ENCODE results near the gene PIF1.
A peak's percentile ranks its signal among the peaks of the same experiment; 100 is the strongest.
"Not testable (repeated sequence)": the region's sequence is repeated elsewhere in the genome, so short reads cannot be mapped to it uniquely, and the experiment has no call there.

The PIF1 gene

DNA sequence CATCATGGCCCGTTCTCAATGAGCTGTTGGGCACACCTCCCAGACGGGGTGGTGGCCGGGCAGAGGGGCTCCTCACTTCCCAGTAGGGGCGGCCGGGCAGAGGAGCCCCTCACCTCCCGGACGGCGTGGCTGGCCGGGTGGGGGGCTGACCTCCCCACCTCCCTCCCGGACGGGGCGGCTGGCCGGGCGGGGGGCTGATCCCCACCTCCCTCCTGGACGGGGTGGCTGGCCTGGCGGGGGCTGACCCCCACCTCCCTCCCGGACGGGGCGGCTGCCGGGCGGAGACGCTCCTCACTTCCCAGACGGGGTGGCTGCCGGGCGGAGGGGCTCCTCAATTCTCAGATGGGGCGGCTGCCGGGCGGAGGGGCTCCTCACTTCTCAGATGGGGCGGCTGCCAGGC is 26.5 kb downstream of the PIF1 start:
- H3K4me3 ChIP-seq (ENCODE audit: low read length); H3K36me3 ChIP-seq (ENCODE audit: control insufficient read depth, insufficient read depth, low read length); H3K27ac ChIP-seq (ENCODE audit: low read depth, low read length); H3K27me3 ChIP-seq (ENCODE audit: control insufficient read depth, insufficient read depth, low read length); H3K4me1 ChIP-seq (ENCODE audit: control insufficient read depth, insufficient read depth, low read length); H3K9ac ChIP-seq (ENCODE audit: low read length): not testable (repeated sequence)

DNA sequence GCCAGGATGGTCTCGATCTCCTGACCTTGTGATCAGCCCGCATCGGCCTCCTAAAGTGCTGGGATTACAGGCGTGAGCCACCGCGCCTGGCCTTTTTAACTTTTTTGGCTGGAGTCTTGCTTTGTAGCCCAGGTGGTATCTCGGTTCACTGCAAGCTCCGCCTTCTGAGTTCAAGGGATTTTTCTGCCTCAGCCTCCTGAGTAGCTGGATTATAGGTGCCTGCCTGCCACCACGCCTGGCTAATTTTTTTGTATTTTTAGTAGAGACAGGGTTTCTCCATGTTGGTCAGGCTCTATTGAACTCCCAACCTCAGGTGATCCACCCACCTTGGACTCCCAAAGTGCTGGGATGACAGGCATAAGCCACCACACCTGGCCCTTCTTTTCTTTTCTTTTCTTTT is 29.5 kb downstream of the PIF1 start:
- not testable (repeated sequence) for H3K27me3 ChIP-seq (ENCODE audit: control insufficient read depth, insufficient read depth, low read length); H3K36me3 ChIP-seq (ENCODE audit: control insufficient read depth, insufficient read depth, low read length); H3K27ac ChIP-seq (ENCODE audit: low read depth, low read length); H3K4me3 ChIP-seq (ENCODE audit: low read length); H3K4me1 ChIP-seq (ENCODE audit: control insufficient read depth, insufficient read depth, low read length); H3K9ac ChIP-seq (ENCODE audit: low read length)

DNA sequence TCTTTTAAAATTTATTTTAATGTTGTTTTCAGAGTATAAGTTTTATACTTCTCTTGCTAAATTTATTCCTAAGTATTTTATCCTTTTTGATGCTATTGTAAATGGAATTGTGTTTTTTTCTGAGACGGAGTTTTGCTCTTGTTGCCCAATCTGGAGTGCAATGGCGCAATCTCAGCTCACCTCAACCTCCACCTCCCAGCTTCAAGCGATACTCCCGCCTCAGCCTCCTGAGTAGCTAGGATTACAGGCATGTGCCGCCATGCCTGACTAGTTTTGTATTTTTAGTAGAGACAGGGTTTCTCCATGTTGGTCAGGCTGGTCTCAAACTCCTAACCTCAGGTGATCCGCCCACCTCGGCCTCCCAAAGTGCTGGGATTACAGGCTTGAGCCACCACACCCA is 30.1 kb downstream of the PIF1 start:
- not testable (repeated sequence) for H3K36me3 ChIP-seq (ENCODE audit: control insufficient read depth, insufficient read depth, low read length); H3K4me1 ChIP-seq (ENCODE audit: control insufficient read depth, insufficient read depth, low read length); H3K27me3 ChIP-seq (ENCODE audit: control insufficient read depth, insufficient read depth, low read length); H3K27ac ChIP-seq (ENCODE audit: low read depth, low read length); H3K4me3 ChIP-seq (ENCODE audit: low read length); H3K9ac ChIP-seq (ENCODE audit: low read length)

DNA sequence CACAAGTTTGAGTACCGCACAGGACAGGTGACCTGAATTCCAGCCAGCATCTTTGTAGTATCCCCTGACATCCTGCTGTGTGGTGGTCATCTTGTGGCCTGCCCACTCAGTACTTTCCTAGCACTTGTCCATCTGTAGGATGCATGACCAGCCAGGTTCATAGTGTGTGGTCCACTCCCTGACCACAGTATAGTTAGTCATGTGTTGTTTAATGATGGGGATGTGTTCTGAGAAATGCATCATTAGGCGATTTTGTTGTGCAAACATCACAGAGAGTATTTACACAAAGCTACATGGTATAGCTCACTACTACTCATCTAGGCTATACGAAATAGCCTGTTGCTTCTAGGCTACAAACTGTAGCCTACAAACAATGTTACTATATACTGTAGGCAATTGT is 33.2 kb downstream of the PIF1 start:
- Histone ChIP-seq H3K36me3 (ENCODE audit: control insufficient read depth, insufficient read depth, low read length) (no peaks in the 10 kb centered on the region), H3K4me3 (ENCODE audit: low read length) (no peak overlapping the region), H3K9ac (ENCODE audit: low read length) (no peak overlapping the region), H3K27me3 (ENCODE audit: control insufficient read depth, insufficient read depth, low read length) (no peaks in the 10 kb centered on the region), H3K4me1 (ENCODE audit: control insufficient read depth, insufficient read depth, low read length) (no peaks in the 10 kb centered on the region), H3K27ac (ENCODE audit: low read depth, low read length) (no peak overlapping the region)

DNA sequence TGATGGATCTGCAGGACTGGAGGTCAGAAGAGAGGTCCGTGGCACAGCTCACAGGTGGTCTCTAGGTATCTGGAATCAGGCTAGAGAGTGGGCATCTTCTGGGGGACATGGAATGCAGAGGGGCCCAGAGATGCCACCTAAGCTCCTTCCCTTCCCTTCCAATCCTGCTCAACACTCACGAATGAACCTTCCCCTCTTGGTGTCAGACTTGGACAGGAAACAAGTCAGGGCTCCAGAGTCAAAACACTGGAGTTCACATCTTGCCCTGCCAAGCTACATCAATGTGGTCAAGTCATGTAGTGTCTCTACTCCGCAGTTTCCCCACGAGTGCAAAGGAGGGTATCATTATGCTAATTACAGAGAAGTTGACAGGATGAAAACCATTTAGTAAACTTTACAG is 34.0 kb downstream of the PIF1 start:
- H3K36me3 ChIP-seq (ENCODE audit: control insufficient read depth, insufficient read depth, low read length): no peaks in the 10 kb centered on the region
- no peak overlapping the region for H3K9ac ChIP-seq (ENCODE audit: low read length)
- no peak overlapping the region for H3K4me3 ChIP-seq (ENCODE audit: low read length)
- H3K27me3 ChIP-seq (ENCODE audit: control insufficient read depth, insufficient read depth, low read length): no peaks in the 10 kb centered on the region
- H3K4me1 ChIP-seq (ENCODE audit: control insufficient read depth, insufficient read depth, low read length): no peaks in the 10 kb centered on the region
- H3K27ac ChIP-seq (ENCODE audit: low read depth, low read length): no peak overlapping the region

DNA sequence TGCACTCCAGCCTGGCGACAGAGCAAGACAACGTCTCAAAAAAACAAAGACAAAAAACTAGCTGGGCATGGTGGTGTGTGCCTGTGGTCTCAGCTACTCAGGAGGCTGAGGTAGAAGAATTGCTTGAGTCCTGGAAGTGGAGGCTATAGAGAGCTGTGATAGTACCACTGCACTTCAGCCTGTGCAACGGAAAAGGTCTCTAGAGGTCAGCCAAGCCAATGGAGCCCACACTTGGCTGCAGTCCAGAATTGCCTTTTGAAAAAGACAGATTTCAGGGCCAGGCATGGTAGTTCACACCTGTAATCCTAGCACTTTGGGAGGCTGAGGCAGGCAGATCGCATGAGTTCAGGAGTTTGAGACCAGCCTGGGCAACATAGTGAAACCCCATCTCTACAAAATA is 41.7 kb downstream of the PIF1 start:
- H3K36me3 ChIP-seq (ENCODE audit: control insufficient read depth, insufficient read depth, low read length): no peaks in the 10 kb centered on the region
- H3K27ac ChIP-seq (ENCODE audit: low read depth, low read length): no peak overlapping the region
- no peaks in the 10 kb centered on the region for H3K4me1 ChIP-seq (ENCODE audit: control insufficient read depth, insufficient read depth, low read length)
- H3K4me3 ChIP-seq (ENCODE audit: low read length): no peak overlapping the region
- H3K9ac ChIP-seq (ENCODE audit: low read length): no peak overlapping the region
- H3K27me3 ChIP-seq (ENCODE audit: control insufficient read depth, insufficient read depth, low read length): no peaks in the 10 kb centered on the region

DNA sequence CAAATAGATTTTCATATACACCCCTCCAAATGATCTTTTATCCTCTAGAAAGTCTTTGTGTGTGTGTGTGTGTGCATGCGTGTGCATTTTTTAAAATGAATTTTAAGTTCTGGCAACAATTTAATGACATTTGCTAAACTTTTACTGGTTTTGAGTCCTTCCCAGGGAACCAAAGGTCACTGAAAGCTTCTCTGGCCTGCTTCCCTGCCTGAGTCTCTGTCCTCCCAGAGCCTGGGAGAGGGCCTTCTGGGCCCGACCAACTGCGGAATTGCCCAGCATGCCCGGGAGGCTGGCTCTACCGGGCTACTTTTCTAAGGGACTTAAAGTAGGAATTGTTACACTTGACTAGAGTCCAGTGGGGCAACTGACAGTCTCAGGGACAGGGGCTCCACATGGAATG is 42.7 kb downstream of the PIF1 start:
- Histone ChIP-seq H3K9ac (ENCODE audit: low read length) (no peak overlapping the region), H3K36me3 (ENCODE audit: control insufficient read depth, insufficient read depth, low read length) (no peaks in the 10 kb centered on the region), H3K4me3 (ENCODE audit: low read length) (no peak overlapping the region), H3K27ac (ENCODE audit: low read depth, low read length) (no peak overlapping the region), H3K4me1 (ENCODE audit: control insufficient read depth, insufficient read depth, low read length) (no peaks in the 10 kb centered on the region), H3K27me3 (ENCODE audit: control insufficient read depth, insufficient read depth, low read length) (no peaks in the 10 kb centered on the region)

DNA sequence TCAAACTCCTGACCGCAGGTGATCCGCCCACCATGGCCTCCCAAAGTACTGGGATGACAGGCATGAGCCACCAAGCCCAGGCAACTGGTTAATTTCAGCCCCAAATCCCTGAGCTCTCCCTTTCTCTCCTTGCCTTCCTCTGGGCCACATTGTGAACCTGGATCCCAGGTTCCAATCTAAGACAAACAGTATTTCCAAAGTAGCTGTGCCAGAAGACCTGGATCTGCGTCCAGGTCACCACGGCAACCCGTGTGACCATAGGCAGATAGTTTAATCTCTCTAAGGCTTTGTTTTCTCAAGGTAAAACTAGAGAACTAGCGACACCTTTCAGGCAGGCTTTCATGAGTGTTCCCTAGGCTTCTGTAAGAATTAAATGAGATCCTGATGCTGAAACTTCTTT is 44.1 kb downstream of the PIF1 start:
- Histone ChIP-seq H3K4me1 (ENCODE audit: control insufficient read depth, insufficient read depth, low read length) (peaks cover 7% of the 10 kb centered on the region), H3K27ac (ENCODE audit: low read depth, low read length) (no peak overlapping the region), H3K4me3 (ENCODE audit: low read length) (no peak overlapping the region), H3K9ac (ENCODE audit: low read length) (no peak overlapping the region), H3K27me3 (ENCODE audit: control insufficient read depth, insufficient read depth, low read length) (no peaks in the 10 kb centered on the region), H3K36me3 (ENCODE audit: control insufficient read depth, insufficient read depth, low read length) (no peaks in the 10 kb centered on the region)

DNA sequence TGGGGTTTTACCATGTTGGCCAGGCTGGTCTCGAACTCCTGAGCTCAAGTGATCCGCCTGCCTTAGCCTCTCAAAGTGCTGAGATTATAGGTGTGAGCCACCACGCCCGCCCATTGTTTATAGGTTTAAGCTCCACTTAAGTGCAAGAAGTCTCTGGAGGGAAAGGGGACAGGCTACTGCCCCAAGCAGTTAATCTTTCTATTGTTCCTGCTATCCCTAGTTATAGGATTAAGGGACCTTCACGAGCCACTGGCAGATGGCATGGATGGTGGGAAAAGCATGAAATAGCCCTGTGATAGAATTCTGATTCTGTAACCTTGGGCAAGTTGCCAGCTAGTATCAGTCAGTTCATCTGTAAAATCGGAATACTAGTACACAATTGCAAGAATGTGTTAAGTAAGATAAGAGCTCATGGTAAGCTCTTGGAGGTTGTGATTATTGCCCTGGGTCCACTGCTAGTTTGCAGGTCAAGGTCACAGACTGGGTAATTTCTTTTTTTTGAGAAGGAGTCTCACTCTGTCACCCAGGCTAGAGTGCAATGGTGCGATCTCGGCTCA is 44.8 kb downstream of the PIF1 start:
- no peaks in the 10 kb centered on the region for H3K27me3 ChIP-seq (ENCODE audit: control insufficient read depth, insufficient read depth, low read length)

DNA sequence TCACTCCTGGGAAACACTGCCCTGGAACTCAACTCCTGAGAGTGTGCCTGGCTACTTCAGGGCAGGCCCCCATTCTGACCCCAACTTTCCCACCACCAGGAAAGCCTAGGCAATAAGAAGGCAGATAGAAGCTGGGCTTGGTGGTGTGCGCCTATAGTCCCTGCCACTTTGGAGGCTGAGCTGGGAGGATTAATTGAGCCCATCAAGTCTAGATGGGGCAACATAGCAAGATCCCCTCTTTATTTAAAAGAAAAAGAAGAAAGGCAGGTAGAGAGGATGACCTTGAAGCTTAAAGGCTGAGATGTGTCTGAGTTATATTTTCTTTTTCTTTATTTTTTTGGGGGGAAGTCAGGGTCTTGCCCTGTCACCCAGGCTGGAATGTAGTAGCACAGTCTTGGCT is 45.8 kb downstream of the PIF1 start:
- H3K4me3 ChIP-seq (ENCODE audit: low read length): no peak overlapping the region
- no peaks in the 10 kb centered on the region for H3K36me3 ChIP-seq (ENCODE audit: control insufficient read depth, insufficient read depth, low read length)
- H3K27ac ChIP-seq (ENCODE audit: low read depth, low read length): no peak overlapping the region
- H3K27me3 ChIP-seq (ENCODE audit: control insufficient read depth, insufficient read depth, low read length): no peaks in the 10 kb centered on the region
- peaks cover 7% of the 10 kb centered on the region for H3K4me1 ChIP-seq (ENCODE audit: control insufficient read depth, insufficient read depth, low read length)
- H3K9ac ChIP-seq (ENCODE audit: low read length): no peak overlapping the region

More for the DNA sequence above, 44.8 kb downstream of the PIF1 start:
- no peak overlapping the region for H3K27ac ChIP-seq (ENCODE audit: low read depth, low read length)
- H3K9ac ChIP-seq (ENCODE audit: low read length): no peak overlapping the region
- no peaks in the 10 kb centered on the region for H3K36me3 ChIP-seq (ENCODE audit: control insufficient read depth, insufficient read depth, low read length)
- no peak overlapping the region for H3K4me3 ChIP-seq (ENCODE audit: low read length)
- H3K4me1 ChIP-seq (ENCODE audit: control insufficient read depth, insufficient read depth, low read length): peaks cover 7% of the 10 kb centered on the region

DNA sequence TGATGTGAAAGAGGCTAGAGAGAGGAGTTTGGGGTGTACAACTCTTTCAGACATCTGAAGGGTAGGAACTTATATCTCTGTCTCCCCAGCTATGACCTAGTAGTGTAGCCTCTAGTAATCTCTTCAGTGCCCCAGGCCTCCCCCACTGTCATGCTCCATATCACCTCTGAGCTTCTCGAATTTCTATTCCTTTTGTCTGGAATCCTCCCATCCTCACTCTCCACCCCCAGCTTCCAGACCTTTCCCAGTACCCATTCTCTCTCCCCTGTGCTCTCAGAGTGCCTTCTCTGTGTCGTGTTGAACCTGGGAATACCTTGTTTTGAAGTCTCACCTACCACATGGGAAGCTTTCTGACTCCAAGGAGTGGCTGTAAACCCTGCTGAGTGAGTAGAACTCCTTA is 46.4 kb downstream of the PIF1 start:
- H3K4me3 ChIP-seq (ENCODE audit: low read length): no peak overlapping the region
- no peaks in the 10 kb centered on the region for H3K36me3 ChIP-seq (ENCODE audit: control insufficient read depth, insufficient read depth, low read length)
- no peaks in the 10 kb centered on the region for H3K27me3 ChIP-seq (ENCODE audit: control insufficient read depth, insufficient read depth, low read length)
- H3K4me1 ChIP-seq (ENCODE audit: control insufficient read depth, insufficient read depth, low read length): peaks cover 7% of the 10 kb centered on the region
- H3K9ac ChIP-seq (ENCODE audit: low read length): no peak overlapping the region
- H3K27ac ChIP-seq (ENCODE audit: low read depth, low read length): no peak overlapping the region

DNA sequence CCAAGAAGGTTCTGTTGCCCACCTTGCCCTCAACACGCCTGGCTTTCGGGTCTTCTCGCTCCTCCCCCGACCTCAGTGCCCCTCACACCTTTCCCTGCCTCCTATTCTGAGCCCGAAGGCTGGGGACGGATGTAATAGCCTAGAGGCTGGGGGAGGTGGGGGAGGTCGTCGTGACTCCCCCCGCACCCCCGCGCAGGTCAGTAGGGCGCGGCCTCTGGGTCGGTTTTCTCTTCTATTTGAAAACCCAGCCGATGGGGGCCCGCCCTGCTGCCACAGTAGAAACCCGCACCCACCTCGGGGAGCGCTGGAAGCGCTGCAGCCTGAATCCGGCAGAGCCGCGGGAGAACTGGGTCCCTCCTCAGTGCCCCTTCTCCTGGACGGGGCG is 49.1 kb downstream of the PIF1 start:
- peaks cover 16% of the 10 kb centered on the region for H3K4me1 ChIP-seq (ENCODE audit: control insufficient read depth, insufficient read depth, low read length)
- peak overlapping the region; percentile 95 for H3K27ac ChIP-seq (ENCODE audit: low read depth, low read length)
- peak overlapping the region; percentile 73 for H3K4me3 ChIP-seq (ENCODE audit: low read length)
- H3K27me3 ChIP-seq (ENCODE audit: control insufficient read depth, insufficient read depth, low read length): no peaks in the 10 kb centered on the region
- H3K9ac ChIP-seq (ENCODE audit: low read length): peak overlapping the region; percentile 70
- no peaks in the 10 kb centered on the region for H3K36me3 ChIP-seq (ENCODE audit: control insufficient read depth, insufficient read depth, low read length)

DNA sequence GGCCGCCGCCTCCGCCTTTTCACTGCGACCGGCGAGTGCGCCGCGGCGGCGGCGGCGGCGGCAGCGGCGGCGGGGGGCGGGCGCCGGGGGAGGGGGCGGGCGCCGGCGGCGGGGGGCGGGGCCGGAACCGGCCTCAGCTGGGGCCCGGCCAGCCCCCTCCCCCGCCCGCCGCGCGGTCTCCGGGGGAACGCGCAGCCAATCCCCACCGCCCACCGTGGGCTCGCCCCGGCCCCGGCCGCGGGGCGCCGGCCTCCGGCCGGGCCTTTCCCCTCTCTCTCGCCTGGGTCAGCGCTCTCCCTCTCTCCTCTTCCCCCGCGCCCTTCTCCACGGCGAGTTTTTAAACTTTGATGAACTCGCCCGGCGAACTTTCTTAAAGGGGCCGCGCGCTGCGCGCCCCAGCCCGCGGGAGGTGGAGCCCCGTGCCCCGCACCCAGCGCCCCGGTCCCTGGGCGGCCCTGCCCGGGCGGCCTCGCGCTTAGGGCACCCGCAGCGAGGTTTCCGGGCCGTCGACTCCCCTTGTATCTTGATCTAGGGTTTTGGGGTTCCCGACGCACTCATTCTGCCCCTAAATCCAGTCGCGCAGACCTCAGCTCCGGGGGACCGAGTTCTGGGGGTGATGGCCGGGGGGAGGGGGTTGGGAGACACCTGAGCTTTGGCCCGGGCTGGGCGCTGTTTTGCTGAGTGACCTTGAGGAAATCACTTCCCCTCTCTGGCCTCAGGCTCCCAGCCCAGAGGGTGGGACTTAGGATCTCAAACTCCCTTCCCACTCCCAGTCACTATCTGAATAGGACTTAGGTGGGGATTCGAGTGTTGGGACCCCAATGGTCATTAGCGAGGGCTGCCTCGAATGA is 49.7 kb downstream of the PIF1 start, which contains the start of gene RBPMS2:
Gene RBPMS2, minus strand, starts transcription at position 39 of the 851 bp plus-strand sequence. CDS start 270 bp downstream, outside the sequence.
- Histone ChIP-seq H3K27me3 (ENCODE audit: control insufficient read depth, insufficient read depth, low read length) (no peaks in the 10 kb centered on the region), H3K36me3 (ENCODE audit: control insufficient read depth, insufficient read depth, low read length) (no peaks in the 10 kb centered on the region), H3K27ac (ENCODE audit: low read depth, low read length) (peak within 1 kb of the TSS; percentile 97), H3K4me3 (ENCODE audit: low read length) (peak within 1 kb of the TSS; percentile 77), H3K9ac (ENCODE audit: low read length) (peak within 1 kb of the TSS; percentile 70), H3K4me1 (ENCODE audit: control insufficient read depth, insufficient read depth, low read length) (peaks cover 16% of the 10 kb centered on the region)
